ENCODE results near the gene TDP2.

DNA sequence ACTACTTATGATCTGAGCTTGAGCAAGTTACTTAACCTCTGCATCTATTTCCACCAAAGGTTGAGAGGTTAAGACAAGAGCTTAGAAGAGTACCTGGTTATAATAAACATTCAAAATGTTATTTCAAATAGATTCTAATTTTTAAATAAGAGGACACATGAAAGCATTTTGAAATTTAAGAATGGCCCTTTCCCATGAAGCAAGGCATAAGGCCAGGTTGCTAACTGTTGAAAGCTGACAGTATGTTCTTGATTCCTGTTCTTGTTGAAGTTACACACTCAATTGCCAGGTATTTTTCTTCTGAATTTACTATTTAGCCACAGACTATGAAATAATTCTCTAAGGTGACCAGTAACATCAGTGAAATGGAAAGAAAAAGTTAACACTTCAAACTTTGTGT lies 37.8 kb upstream of the TDP2 start:
- TF ChIP-seq, protein P1, sequence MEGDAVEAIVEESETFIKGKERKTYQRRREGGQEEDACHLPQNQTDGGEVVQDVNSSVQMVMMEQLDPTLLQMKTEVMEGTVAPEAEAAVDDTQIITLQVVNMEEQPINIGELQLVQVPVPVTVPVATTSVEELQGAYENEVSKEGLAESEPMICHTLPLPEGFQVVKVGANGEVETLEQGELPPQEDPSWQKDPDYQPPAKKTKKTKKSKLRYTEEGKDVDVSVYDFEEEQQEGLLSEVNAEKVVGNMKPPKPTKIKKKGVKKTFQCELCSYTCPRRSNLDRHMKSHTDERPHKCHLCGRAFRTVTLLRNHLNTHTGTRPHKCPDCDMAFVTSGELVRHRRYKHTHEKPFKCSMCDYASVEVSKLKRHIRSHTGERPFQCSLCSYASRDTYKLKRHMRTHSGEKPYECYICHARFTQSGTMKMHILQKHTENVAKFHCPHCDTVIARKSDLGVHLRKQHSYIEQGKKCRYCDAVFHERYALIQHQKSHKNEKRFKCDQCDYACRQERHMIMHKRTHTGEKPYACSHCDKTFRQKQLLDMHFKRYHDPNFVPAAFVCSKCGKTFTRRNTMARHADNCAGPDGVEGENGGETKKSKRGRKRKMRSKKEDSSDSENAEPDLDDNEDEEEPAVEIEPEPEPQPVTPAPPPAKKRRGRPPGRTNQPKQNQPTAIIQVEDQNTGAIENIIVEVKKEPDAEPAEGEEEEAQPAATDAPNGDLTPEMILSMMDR (IDR thresholded peaks at IDR 0.05; ENCODE audit: low read length): no peak
- no peak for TF ChIP-seq EZH2 (IDR thresholded peaks at IDR 0.05; ENCODE audit: borderline replicate concordance, low read length)

Measured in OCI-LY1 (cell line).